SJSA1 (cell line): Measurements from ENCODE around the gene PRKRIP1. TPM values are rescaled to one million over a fixed set of nuclear protein-coding genes. Genes with fewer than 3 reads are reported as not detected.

Experiments
- DNase-seq, 2 experiments: peaks; one replicate each; pipeline ENCODE4 v3.0.0-alpha.2; 2015 to 2020; ENCODE audit warnings: low spot score in 2 of 2, low read depth in 1 of 2
- H3K27ac ChIP-seq: fragments of 250-450 bp; sonication (Bioruptor Pico); 2 replicates; pipeline ENCODE4 v1.5.1; 2020; ENCODE audit warnings: mild to moderate bottlenecking, moderate library complexity
- H3K27me3 ChIP-seq: fragments of 250-450 bp; sonication (Bioruptor Pico); replicated peaks from 2 replicates; pipeline ENCODE4 v1.5.1; 2020; ENCODE audit warnings: mild to moderate bottlenecking, moderate library complexity
- H3K36me3 ChIP-seq: fragments of 250-450 bp; sonication (Bioruptor Pico); 2 replicates; pipeline ENCODE4 v1.5.1; 2020; ENCODE audit warnings: mild to moderate bottlenecking
- H3K4me1 ChIP-seq: fragments of 250-450 bp; sonication (Bioruptor Pico); replicated peaks from 2 replicates; pipeline ENCODE4 v1.6.1; 2021; ENCODE audit warnings: mild to moderate bottlenecking
- H3K4me3 ChIP-seq: fragments of 250-450 bp; sonication (Bioruptor Pico); 2 replicates; pipeline ENCODE4 v1.5.1; 2020; ENCODE audit warnings: mild to moderate bottlenecking
- H3K9me3 ChIP-seq: fragments of 250-450 bp; sonication (Bioruptor Pico); replicated peaks from 2 replicates; pipeline ENCODE4 v1.5.1; 2020; ENCODE audit warnings: mild to moderate bottlenecking
- total RNA-seq: library from RNA; depleted of rRNA; stranded (reverse); fragments of >200 nt; shearing (Covaris generic); gene quantifications from 2 replicates; pipeline ENCODE4 v1.2.3, GENCODE V29; 2014

The PRKRIP1 gene
- total RNA-seq, 1 experiment from 2014 or later: 29.6 TPM

DNA sequence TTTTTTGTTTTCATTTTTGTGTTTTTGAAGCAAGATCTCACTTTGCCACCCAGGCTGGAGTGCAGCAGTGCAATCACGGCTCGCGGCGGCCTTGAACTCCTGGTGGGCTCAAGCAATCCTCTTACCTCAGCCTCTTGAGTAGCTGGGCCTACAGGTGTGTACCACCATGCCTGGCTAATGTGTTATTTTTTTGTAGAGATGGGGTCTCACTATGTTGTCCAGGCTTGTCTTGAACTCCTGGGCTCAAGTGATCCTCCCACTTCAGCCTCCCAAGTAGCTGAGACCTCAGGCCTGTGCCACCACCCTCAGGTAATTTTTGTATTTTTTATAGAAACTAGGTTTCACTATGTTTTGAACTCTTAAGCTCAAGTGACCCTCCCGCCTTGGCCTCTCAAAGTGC is 14.8 kb downstream of the PRKRIP1 start:
- DNase-seq: no peak
- Histone ChIP-seq H3K4me1 (no peaks in the 10 kb centered on the region; the same call in 1 of the 2 replicates), H3K4me3 (no peak overlapping the region), H3K36me3 (peaks cover 98% of the 10 kb centered on the region), H3K9me3 (no peaks in the 10 kb centered on the region), H3K27me3 (no peaks in the 10 kb centered on the region), H3K27ac (no peak overlapping the region)

DNA sequence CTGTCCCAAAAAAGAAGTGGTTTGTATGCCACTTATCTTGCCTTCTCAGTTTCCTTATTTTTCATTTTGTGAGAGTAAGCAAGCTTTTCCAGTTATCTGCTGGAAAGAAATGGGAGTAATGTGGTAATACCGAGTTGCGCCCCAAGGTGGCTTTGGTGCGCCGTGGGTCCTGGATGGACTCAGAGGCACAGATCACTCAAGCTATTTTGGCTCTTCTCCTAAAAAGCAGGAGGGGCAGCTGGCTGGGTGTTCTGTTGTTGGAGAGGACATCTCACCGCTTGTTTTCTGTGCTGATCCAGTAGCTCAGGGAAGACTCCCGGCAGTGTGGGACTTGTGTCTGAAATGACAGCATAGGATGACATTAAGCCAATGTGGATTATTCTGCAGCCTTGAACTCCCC is 16.4 kb downstream of the PRKRIP1 start:
- no peaks in the 10 kb centered on the region for H3K27me3 ChIP-seq
- H3K36me3 ChIP-seq: peaks cover 93% of the 10 kb centered on the region
- no peak overlapping the region for H3K27ac ChIP-seq
- no peak overlapping the region for H3K4me3 ChIP-seq
- no peaks in the 10 kb centered on the region for H3K9me3 ChIP-seq
- H3K4me1 ChIP-seq: no peaks in the 10 kb centered on the region; the same call in 1 of the 2 replicates
- DNase-seq: peak; percentile 34 to 59

DNA sequence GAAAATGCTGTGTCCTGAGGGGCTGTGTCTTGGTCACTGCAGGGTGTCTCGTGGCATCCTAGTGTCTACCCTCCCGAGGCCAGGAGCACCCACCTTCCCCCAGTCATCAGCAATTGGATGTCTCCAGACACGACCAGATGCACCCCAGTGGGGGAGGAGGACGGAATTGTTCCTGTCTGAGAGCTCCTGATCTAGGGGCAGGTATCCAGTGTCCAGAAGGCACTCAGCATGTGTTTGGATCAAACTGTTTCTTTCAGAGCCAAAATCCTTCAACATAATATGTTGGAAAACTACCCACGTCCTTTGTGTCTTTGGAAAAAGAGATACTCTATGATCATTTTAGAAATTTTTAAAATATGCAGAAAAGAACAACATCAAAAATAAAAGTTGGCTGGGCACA is 16.9 kb downstream of the PRKRIP1 start:
- Histone ChIP-seq H3K27me3 (no peaks in the 10 kb centered on the region), H3K4me3 (no peak overlapping the region), H3K9me3 (no peaks in the 10 kb centered on the region), H3K4me1 (no peaks in the 10 kb centered on the region; the same call in none of the 2 replicates), H3K36me3 (peaks cover 93% of the 10 kb centered on the region), H3K27ac (no peak overlapping the region)
- no peak for DNase-seq

DNA sequence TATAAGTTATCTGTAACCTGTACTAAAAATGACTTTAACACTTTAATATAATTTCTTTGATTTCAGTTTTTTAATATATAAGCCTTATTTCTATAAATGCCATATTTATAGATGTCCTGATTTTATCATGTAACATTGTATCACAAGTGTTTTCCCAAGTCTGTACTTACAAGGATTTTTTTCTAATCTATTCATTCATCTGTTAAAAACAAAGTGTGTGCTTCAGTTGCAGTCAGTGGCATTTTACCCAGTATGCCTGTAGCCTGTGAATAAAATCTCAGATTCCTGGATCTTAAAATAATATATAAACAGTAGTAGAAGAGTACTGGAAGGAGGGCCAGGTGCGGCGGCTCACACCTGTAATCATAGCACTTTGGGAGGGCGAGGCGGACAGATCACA is 17.4 kb downstream of the PRKRIP1 start:
- DNase-seq: no peak

DNA sequence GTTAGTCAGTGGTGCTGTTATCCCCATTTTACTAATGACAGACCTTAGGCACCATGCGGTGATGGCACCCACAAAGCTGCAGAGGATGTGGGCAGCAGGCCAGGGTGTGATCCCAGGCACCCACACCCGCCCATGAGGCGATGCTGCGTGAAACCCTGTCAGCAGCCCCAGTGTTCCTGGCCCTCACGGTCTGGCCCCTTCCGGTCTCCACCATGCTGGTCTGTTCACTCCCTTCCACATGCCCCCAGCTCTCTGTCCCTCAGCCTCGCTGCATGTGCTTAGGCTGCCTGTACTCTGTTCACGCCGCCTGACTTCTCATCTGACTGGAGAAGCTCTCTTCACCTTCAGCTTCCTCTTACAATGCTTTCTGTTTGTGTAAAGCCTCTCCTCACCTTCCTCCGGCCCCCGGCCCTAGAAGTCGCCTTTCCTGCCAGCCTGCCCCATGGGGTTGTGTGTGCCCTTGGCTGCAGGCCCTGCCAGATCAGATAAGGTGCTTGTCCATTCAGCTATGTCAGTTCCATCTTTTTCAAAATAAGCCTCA is 19.6 kb downstream of the PRKRIP1 start:
- Histone ChIP-seq H3K27ac (no peak overlapping the region), H3K9me3 (no peaks in the 10 kb centered on the region), H3K36me3 (peaks cover 86% of the 10 kb centered on the region), H3K4me1 (peaks cover 27% of the 10 kb centered on the region), H3K27me3 (no peaks in the 10 kb centered on the region), H3K4me3 (no peak overlapping the region)
- no peak for DNase-seq

More for the DNA sequence above, 17.4 kb downstream of the PRKRIP1 start:
- Histone ChIP-seq H3K27me3 (no peaks in the 10 kb centered on the region), H3K27ac (no peak overlapping the region), H3K4me1 (peaks cover 5% of the 10 kb centered on the region), H3K4me3 (no peak overlapping the region), H3K9me3 (no peaks in the 10 kb centered on the region), H3K36me3 (peaks cover 93% of the 10 kb centered on the region)

DNA sequence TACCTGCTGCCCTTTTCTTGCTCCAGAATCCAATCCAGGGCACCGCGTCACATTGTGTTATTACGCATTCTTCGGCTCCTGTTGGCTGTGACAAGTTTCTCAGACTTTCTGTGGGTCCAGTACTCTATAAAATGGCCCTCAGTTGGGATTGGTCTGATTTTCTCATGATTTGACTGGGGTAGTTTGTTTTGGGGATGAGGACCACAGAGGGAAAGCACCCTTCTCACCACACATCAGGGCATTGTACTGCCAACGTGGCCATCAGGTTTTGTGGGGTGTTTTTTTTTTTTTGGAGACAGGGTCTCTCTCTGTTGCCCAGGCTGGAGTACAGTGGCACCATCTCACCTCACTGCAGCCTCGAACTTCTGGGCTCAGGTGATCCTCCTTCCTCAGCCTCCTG is 20.2 kb downstream of the PRKRIP1 start:
- Histone ChIP-seq H3K9me3 (no peaks in the 10 kb centered on the region), H3K4me3 (no peak overlapping the region), H3K27ac (no peak overlapping the region), H3K4me1 (peaks cover 33% of the 10 kb centered on the region), H3K27me3 (no peaks in the 10 kb centered on the region), H3K36me3 (peaks cover 83% of the 10 kb centered on the region)
- no peak for DNase-seq

DNA sequence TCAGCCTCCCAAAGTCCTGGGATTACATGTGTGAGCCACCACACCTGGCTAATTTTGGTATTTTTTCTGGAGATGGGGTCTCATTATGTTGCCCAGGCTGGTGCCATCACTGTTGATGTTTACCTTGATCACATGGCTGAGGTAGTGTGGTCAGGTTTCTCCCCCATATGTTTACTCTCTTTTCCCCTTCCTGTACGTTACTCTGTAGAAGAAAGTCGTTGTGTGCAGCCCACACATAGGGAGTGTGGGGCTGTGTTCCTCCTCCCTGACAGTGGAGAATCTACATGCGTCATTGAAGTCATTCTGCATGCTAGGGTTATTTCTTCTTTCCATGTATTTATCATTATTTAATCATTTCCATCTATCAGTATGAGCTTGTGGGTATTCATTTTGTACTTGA is 20.9 kb downstream of the PRKRIP1 start:
- Histone ChIP-seq H3K9me3 (no peaks in the 10 kb centered on the region), H3K36me3 (peaks cover 80% of the 10 kb centered on the region), H3K27me3 (no peaks in the 10 kb centered on the region), H3K27ac (no peak overlapping the region), H3K4me3 (no peak overlapping the region), H3K4me1 (peaks cover 38% of the 10 kb centered on the region)
- DNase-seq: no peak

DNA sequence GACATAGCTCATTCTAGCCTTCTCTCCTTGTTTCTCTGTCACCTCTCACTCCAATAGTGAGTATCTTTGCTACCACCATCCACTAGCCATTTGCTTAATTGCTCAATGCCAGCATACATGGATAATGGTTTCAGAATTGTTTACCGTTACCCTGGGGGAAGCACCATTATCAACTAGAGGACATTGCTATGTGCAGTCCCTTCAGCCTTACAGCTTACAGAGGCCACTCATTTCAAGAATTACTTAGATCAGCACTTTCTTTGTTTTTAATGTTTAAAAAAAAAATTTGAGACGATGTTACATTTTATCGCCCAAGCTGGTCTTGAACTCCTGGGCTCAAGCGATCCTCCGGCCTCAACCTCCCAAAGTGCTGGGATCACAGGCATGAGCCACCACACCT is 22.4 kb downstream of the PRKRIP1 start:
- Histone ChIP-seq H3K4me3 (no peak overlapping the region), H3K4me1 (peaks cover 51% of the 10 kb centered on the region), H3K27ac (0 out of 2 replicates have a peak overlapping the region, but pooled peaks have one; percentile 16), H3K36me3 (peaks cover 80% of the 10 kb centered on the region), H3K27me3 (no peaks in the 10 kb centered on the region), H3K9me3 (no peaks in the 10 kb centered on the region)
- DNase-seq: no peak

DNA sequence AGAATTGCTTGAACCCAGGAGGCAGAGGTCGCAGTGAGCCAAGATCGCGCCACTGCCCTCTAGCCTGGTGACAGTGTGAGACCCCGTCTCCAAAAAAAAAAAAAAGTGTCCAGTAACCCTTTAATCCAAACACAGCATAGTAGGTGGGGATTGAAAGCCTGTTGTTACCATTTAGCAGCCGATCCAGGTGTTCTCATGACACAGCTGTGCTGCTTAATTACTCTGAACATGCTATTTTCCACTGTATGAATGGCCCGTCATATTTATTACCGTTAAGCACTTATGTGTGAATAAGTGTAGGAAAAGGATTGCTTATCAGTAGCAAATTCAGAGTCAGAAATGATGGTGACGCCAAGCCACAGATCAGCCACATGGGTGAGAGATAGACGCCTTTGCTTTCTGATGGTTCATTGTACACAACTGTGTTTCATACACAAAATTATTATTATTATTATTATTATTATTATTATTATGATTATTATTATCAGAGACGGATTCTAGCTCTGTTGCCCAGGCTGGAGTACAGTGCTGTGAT is 25.6 kb downstream of the PRKRIP1 start:
- DNase-seq: no peak
- Histone ChIP-seq H3K36me3 (peaks cover 84% of the 10 kb centered on the region), H3K9me3 (no peaks in the 10 kb centered on the region), H3K27me3 (no peaks in the 10 kb centered on the region), H3K27ac (no peak overlapping the region; the same call in 1 of the 2 replicates), H3K4me1 (peaks cover 76% of the 10 kb centered on the region), H3K4me3 (no peak overlapping the region)

DNA sequence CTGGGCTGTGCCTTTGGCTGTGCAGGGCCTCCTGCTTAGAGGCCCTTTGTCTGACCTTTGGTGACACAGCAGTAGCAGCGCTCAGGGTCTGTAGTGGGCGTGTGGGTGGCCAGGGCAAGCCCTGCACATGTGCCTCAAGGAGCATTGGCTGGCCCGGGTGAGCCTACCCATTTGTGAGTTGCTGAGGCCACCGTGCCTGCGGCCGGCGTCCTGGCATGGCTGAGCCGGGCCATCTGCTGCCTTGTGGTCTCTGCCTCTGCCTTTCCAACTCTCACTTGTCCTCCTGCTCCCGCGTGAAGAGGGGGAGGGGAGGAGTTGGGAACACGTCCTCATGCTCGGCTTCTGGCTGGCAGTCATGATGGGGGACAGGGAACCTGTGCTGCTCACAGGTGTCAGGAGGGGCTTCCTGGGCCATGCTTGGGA is 28.0 kb downstream of the PRKRIP1 start:
- H3K4me3 ChIP-seq: no peak overlapping the region
- peaks cover 66% of the 10 kb centered on the region for H3K4me1 ChIP-seq
- peak overlapping the region; percentile 42; the same call in 1 of the 2 replicates for H3K27ac ChIP-seq
- peaks cover 72% of the 10 kb centered on the region for H3K36me3 ChIP-seq
- H3K9me3 ChIP-seq: no peaks in the 10 kb centered on the region
- no peaks in the 10 kb centered on the region for H3K27me3 ChIP-seq
- peak; percentile 69 to 80 for DNase-seq

DNA sequence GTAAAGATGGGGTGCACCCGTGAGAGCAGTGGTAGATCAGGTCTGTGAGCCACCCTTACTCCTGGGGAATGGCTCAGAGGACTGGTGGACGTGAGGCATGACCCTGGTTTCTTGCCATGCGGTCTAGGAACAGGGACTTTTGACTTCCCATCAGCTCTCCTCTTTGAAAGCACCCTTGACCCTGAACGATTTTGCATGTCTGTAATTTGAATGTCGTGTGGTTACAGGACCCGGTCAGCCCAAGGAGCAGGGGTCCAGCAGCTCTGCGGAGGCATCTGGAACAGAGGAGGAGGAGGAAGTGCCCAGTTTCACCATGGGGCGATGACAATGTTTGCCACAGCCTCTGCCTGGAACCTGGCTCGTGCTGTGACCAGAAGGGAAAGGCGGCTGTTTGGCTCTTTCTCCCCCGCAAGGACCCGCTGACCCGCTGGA is 28.6 kb downstream of the PRKRIP1 start:
- no peaks in the 10 kb centered on the region for H3K27me3 ChIP-seq

DNA sequence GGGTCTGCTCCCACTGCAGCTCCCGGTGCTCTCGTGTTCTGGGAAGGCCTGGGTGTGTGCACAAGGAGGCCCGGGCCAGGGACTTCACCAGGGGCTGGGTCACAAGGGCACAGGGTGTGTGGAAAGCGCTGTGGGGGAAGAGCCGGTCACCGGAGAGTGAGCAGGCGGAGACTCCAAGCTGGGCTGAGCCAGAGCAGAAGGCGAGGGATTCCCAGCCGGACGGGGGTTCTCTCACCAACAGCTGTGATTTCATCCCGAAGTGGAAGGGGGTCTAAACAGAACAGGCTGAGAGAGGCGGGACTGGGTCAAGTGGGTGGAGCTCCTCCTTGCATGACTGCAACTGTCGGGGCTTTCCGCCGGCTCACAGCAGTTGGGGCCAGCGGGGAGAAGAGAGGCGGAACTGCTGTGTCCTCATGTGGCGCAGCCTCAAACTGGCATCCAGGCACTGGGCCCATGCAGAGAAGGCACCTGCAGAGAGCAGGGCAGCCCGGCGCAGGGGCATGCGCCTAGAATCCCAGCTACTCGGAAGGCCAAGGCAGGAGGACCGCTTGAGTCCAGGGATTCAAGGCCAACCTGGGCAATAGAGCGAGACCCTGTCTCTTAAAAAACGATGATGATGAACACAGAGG is 29.6 kb downstream of the PRKRIP1 start:
- Histone ChIP-seq H3K4me3 (no peak overlapping the region), H3K27ac (no peak overlapping the region), H3K36me3 (peaks cover 64% of the 10 kb centered on the region), H3K27me3 (no peaks in the 10 kb centered on the region), H3K4me1 (peaks cover 50% of the 10 kb centered on the region), H3K9me3 (no peaks in the 10 kb centered on the region)
- no peak for DNase-seq

More for the DNA sequence above, 28.6 kb downstream of the PRKRIP1 start:
- Histone ChIP-seq H3K36me3 (peaks cover 66% of the 10 kb centered on the region), H3K9me3 (no peaks in the 10 kb centered on the region), H3K4me3 (no peak overlapping the region), H3K27ac (no peak overlapping the region; the same call in 1 of the 2 replicates), H3K4me1 (peaks cover 59% of the 10 kb centered on the region)
- no peak for DNase-seq

DNA sequence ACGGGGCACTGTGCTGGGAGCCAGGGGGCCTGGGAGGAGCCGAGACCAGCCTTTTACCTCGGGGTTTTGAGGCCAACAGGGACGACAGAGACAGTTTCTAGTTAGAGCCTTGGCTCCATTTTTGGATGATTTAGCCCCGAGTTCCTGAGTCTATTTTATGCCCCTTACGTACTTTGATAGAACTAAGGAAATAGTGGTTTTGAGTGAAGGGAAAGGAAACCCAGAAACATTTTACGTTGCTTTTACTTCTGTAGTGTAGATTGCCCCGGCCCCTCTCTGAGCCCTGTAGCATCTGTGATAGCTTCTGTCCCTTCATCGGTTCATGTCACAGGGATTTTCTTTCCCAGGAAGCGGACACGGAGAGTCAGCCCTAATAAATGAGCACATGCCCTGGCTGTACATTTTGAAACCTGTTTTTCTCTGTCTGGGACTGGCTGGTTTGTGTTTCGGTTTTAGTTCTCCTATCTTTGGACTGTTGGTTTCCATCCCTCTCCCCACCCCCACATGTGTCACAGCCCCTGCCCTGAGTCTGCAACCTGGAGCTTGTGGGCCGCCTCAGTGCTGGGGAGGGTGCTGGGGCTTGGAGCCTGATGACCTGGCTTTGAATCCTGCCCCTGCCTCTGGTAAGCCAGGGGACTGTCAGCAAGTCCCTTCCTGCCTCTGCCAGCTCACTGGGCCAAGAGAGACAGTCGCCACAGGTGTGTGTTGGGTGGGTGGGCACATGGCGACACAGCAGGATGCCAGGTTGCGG is 30.3 kb downstream of the PRKRIP1 start:
- Histone ChIP-seq H3K4me1 (peaks cover 43% of the 10 kb centered on the region), H3K27ac (no peak overlapping the region), H3K36me3 (peaks cover 60% of the 10 kb centered on the region), H3K27me3 (no peaks in the 10 kb centered on the region), H3K9me3 (no peaks in the 10 kb centered on the region), H3K4me3 (no peak overlapping the region)
- no peak for DNase-seq

DNA sequence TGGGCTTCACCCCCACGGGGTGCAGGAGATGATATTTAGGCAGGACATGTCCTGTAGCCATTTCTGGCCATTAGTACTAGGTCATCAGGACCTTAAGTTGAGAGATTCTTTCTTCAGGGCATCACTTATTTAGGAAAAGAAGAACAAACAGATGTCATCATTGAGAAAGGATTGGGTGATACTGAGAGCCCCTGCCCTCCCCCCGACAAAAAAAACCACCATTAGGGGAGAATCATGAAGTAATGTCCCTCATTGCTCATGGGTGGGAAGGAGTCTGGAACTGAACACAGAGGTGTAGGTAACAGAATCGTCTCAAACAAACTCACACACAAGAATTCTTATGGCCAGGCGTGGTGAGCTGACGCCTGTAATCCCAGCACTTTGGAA is 30.8 kb downstream of the PRKRIP1 start:
- Histone ChIP-seq H3K27me3 (no peaks in the 10 kb centered on the region), H3K36me3 (peaks cover 55% of the 10 kb centered on the region), H3K9me3 (no peaks in the 10 kb centered on the region), H3K4me3 (no peak overlapping the region), H3K4me1 (peaks cover 40% of the 10 kb centered on the region), H3K27ac (no peak overlapping the region)
- DNase-seq: no peak
